ENCODE results near the gene KCTD21.
"Not testable (repeated sequence)": the region's sequence is repeated elsewhere in the genome, so short reads cannot be mapped to it uniquely, and the experiment has no call there.

The KCTD21 gene

GRCh38 chr11:78200061-78200460 lies 11.6 kb upstream of the KCTD21 start:
- no peak for DNase-seq

GRCh38 chr11:78199653-78200015 lies 11.2 kb upstream of the KCTD21 start:
- DNase-seq, result no peak

GRCh38 chr11:78199015-78199652 lies 10.7 kb upstream of the KCTD21 start:
- DNase-seq, result no peak

GRCh38 chr11:78197816-78198215 lies 9.4 kb upstream of the KCTD21 start:
- DNase-seq, result no peak

GRCh38 chr11:78196661-78197091 lies 8.2 kb upstream of the KCTD21 start:
- DNase-seq, result no peak

GRCh38 chr11:78195917-78196560 lies 7.6 kb upstream of the KCTD21 start:
- no peak for DNase-seq

- DNase-seq, result no peak
Observed at GRCh38 chr11:78194490-78194889, 6.1 kb upstream of the KCTD21 start.

GRCh38 chr11:78193806-78194205 lies 5.4 kb upstream of the KCTD21 start:
- no peak for DNase-seq

- no peak for DNase-seq
Observed at GRCh38 chr11:78192911-78193351, 4.5 kb upstream of the KCTD21 start.

GRCh38 chr11:78192223-78192719 lies 3.8 kb upstream of the KCTD21 start:
- no peak for DNase-seq

- DNase-seq, result no peak
Observed at GRCh38 chr11:78190871-78191538, 2.6 kb upstream of the KCTD21 start.

GRCh38 chr11:78190374-78190773 lies 1.9 kb upstream of the KCTD21 start:
- DNase-seq, result no peak

GRCh38 chr11:78189851-78190250 lies 1.4 kb upstream of the KCTD21 start:
- no peak for DNase-seq

GRCh38 chr11:78189174-78189724 lies 823 bp upstream of the KCTD21 start:
- no peak for DNase-seq

- DNase-seq, result peak; percentile 80
Observed at GRCh38 chr11:78187366-78188285, 800 bp downstream of the KCTD21 start.

- no peak for DNase-seq
Observed at GRCh38 chr11:78181185-78181584, 7.2 kb downstream of the KCTD21 start.

- DNase-seq, result no peak
Observed at GRCh38 chr11:78180751-78181150, 7.7 kb downstream of the KCTD21 start.

GRCh38 chr11:78179459-78180071 lies 8.9 kb downstream of the KCTD21 start:
- DNase-seq, result no peak

GRCh38 chr11:78177216-78177615 lies 11.2 kb downstream of the KCTD21 start:
- no peak for DNase-seq

GRCh38 chr11:78176605-78177141 lies 11.8 kb downstream of the KCTD21 start:
- DNase-seq, result no peak

GRCh38 chr11:78175862-78176261 lies 12.6 kb downstream of the KCTD21 start:
- DNase-seq, result not testable (repeated sequence)

GRCh38 chr11:78171951-78172350 lies 16.5 kb downstream of the KCTD21 start:
- DNase-seq, result no peak
